Adipocyte (in vitro differentiated cells): Measurements from ENCODE around the gene MIDN.
A peak's percentile ranks its signal among the peaks of the same experiment; 100 is the strongest.

Experiments used
- DNase-seq: peaks from one replicate; pipeline ENCODE4 v3.0.0-alpha.2; 2015; ENCODE audit warnings: low read depth
- H3K27me3 ChIP-seq: replicated peaks from 2 replicates; pipeline ENCODE4 v1.7.0; 2013; ENCODE audit warnings: mild to moderate bottlenecking, low read length, moderate library complexity; ENCODE audit not compliant: control insufficient read depth, insufficient read depth
- H3K36me3 ChIP-seq: 2 replicates; pipeline ENCODE4 v1.7.0; 2013; ENCODE audit warnings: low read length, mild to moderate bottlenecking, moderate library complexity; ENCODE audit not compliant: control insufficient read depth, insufficient read depth, severe bottlenecking
- H3K4me1 ChIP-seq: 2 replicates; pipeline ENCODE4 v1.7.0; 2013; ENCODE audit warnings: mild to moderate bottlenecking, low read length, moderate library complexity; ENCODE audit not compliant: control insufficient read depth, insufficient read depth
- H3K4me3 ChIP-seq: 2 replicates; pipeline ENCODE4 v1.7.0; 2013; ENCODE audit warnings: mild to moderate bottlenecking, low read length, moderate library complexity
- H3K9ac ChIP-seq: 2 replicates; pipeline ENCODE4 v1.7.0; 2013; ENCODE audit warnings: mild to moderate bottlenecking, low read length, moderate library complexity
- H3K9me3 ChIP-seq: 2 replicates; pipeline ENCODE4 v1.7.0; 2013; ENCODE audit warnings: mild to moderate bottlenecking, low read length, moderate library complexity; ENCODE audit not compliant: control insufficient read depth

MIDN gene

DNA sequence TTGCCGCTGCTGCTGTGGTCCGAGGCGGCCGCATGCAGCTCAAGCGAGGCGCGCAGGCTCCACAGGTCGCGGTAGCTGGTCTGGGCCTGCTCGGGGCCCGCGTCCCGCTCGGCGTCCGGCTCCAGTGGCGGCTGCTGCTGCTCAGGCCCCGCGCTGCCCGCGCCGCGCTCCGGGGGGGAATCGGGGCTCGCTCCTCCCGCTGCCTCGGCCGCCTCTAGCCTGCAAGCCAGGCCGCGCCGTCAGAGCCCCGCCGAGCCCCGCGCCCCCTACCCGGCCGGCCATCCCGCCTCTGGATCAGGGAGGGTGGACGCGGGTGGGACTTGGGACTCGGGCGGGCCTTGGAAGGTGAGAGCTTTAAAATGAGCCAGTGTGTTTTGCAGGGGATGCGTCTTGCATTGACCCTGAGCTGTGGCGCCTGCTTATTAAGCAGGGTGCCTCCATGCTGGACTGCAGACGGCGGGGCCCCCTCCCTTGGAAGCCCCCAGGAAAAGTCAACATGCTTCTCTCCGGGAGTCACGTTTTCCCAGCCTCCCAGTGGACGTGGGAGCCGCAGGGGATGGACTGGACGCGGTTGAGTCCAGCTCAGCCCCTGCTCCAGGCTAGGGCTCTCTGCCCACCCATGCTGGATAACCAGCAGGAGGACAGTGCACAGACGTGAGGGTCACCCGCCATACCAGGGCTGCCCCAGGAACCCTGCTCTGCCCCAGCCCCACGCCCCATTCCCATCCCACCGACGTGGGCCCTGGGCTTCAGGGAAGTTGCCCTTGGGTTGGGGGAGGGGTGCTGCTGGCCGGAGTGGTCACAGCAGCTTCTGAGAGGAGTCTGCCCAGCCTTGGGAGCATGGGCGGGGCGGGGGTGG is 18.2 kb upstream of the MIDN start:
- H3K4me3 ChIP-seq: no peak overlapping the region
- DNase-seq: no peak
- H3K4me1 ChIP-seq: peaks cover 13% of the 10 kb centered on the region
- no peaks in the 10 kb centered on the region for H3K9me3 ChIP-seq
- no peaks in the 10 kb centered on the region for H3K27me3 ChIP-seq
- no peak overlapping the region for H3K9ac ChIP-seq
- H3K36me3 ChIP-seq: peaks cover 7% of the 10 kb centered on the region

DNA sequence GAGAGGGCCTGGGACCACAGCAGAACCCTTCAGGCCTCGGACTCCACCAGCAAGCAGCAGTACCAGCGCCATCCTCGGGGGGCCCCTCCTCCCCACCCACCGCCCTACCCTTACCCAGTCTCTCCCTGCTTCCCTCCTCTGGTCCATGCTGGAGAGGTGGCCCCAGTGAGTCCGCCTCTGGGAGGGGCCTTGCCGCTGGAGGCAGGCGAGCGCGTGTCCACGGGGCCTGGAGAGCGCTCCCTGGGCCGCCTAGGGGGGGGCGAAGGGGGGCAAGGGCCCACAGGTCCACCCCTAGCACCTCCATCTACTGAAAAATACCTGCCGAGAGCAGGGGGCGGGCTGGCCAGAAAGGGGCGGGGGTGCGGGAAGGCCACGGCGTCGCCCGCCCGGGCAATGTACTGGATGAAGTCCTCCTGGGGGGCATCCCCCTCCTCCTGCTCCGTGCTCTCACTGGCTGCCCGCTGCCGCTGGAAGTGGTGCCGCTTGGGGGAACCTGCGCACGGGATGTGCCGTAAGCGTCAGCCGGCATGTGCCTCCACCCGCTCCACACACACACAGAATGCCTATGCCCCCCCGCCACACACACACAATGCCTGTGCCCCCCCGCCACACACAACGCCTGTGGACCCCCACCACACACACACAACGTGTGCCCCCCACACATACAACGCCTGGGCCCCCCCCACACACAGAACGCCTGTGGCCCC is 17.4 kb upstream of the MIDN start:
- H3K9me3 ChIP-seq: no peaks in the 10 kb centered on the region
- H3K36me3 ChIP-seq: peaks cover 2% of the 10 kb centered on the region
- peaks cover 13% of the 10 kb centered on the region for H3K4me1 ChIP-seq
- no peak for DNase-seq
- no peak overlapping the region for H3K4me3 ChIP-seq
- no peaks in the 10 kb centered on the region for H3K27me3 ChIP-seq
- no peak overlapping the region for H3K9ac ChIP-seq

DNA sequence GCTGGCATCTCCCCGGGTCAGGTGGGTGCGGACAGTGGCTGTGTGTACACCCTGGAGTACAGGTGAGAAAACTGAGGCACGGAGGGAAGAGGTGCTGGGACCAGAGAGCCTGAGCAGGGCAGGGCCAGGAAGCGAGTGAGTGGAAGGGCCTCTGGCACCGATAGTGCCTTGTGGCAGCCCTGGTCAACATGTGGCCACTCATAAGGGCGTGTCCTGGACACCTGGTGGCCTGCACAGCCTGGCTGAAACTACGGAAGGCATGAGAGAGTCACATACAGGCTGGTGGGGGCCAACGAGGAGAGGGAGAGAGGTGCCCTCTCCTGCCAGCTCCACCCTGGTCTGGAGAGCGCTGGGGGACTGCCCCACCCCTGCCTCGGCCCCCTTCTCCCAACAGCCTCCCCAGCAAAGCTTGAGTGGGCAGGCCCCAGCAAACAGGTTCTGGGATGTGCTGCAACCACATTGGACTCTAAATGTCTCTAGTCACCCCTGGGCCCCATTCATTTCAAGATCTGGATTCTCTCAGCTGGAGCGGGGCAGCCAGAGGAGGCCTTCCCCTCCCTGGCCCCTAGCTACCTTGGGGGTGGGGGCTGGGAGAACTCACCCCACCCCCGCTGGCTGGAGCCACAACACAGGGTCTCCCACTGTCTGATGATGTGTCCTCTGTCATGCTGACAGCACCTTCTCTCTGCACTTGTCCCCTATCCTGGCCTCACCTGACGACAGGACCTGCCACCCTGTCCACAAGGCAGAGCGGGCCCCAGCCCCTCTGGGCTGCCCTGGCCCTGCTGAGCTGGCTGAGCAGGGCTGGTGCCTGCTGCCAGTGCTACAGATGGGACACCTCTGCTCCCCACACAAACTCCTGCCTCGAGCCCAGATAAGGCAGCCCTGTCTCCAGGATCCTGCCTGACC is 16.4 kb upstream of the MIDN start:
- Histone ChIP-seq H3K9me3 (no peaks in the 10 kb centered on the region), H3K27me3 (no peaks in the 10 kb centered on the region), H3K4me3 (no peak overlapping the region), H3K4me1 (peaks cover 13% of the 10 kb centered on the region), H3K9ac (peak overlapping the region; percentile 11), H3K36me3 (no peaks in the 10 kb centered on the region)
- DNase-seq: no peak

DNA sequence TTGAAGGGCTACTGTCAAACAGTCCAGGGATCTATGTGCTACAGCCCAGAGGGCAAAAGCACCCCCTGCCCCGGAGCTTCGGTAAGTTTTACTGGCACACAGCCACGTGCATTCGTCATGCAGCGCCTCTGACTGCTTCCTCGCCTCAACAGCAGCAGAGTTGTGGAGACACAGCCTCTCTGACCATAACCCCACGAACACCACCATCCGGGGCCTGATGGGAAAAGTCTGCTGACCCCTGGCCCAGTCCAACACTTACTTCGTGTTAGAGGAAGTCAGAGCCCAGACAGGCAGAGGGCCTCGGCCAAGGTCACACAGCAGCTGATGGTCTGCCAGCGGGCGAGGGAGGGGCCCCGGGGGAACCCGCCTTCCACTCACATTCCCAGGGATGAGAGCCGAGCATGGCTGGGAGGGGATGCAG is 15.7 kb upstream of the MIDN start:
- no peak for DNase-seq
- no peaks in the 10 kb centered on the region for H3K27me3 ChIP-seq
- H3K4me1 ChIP-seq: peaks cover 13% of the 10 kb centered on the region
- H3K36me3 ChIP-seq: no peaks in the 10 kb centered on the region
- H3K9me3 ChIP-seq: no peaks in the 10 kb centered on the region
- no peak overlapping the region for H3K4me3 ChIP-seq
- peak overlapping the region; percentile 22 for H3K9ac ChIP-seq

DNA sequence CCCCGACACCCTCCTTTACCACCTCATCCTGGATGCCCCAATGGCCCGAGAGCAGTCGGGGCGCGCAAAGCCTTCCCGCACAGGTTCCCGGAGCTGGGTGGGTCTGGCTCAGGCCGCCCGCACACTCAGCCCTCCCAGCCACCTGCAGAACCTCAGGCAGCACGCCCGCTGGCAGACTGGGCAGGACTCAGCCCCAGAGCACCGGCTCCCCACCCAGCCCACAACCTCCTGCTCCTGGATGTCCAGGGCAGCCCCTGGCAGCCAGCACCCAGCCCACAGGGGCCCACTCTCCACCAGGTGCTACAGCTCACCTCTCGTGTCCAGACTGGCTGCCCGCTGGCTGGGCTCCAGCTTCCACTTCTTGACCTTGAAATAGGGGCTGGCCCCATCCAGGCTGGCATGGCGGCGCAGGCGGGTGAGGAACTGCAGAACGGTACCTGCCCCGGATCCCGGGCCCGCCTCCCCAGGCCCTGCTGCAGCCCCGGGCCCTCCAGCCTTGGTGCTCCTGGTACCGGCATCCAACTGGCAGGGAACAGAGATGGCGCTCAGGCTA is 15.2 kb upstream of the MIDN start:
- peak overlapping the region; percentile 22 for H3K9ac ChIP-seq
- no peak overlapping the region for H3K4me3 ChIP-seq
- no peaks in the 10 kb centered on the region for H3K9me3 ChIP-seq
- H3K27me3 ChIP-seq: no peaks in the 10 kb centered on the region
- H3K36me3 ChIP-seq: no peaks in the 10 kb centered on the region
- peaks cover 13% of the 10 kb centered on the region for H3K4me1 ChIP-seq
- DNase-seq: no peak

DNA sequence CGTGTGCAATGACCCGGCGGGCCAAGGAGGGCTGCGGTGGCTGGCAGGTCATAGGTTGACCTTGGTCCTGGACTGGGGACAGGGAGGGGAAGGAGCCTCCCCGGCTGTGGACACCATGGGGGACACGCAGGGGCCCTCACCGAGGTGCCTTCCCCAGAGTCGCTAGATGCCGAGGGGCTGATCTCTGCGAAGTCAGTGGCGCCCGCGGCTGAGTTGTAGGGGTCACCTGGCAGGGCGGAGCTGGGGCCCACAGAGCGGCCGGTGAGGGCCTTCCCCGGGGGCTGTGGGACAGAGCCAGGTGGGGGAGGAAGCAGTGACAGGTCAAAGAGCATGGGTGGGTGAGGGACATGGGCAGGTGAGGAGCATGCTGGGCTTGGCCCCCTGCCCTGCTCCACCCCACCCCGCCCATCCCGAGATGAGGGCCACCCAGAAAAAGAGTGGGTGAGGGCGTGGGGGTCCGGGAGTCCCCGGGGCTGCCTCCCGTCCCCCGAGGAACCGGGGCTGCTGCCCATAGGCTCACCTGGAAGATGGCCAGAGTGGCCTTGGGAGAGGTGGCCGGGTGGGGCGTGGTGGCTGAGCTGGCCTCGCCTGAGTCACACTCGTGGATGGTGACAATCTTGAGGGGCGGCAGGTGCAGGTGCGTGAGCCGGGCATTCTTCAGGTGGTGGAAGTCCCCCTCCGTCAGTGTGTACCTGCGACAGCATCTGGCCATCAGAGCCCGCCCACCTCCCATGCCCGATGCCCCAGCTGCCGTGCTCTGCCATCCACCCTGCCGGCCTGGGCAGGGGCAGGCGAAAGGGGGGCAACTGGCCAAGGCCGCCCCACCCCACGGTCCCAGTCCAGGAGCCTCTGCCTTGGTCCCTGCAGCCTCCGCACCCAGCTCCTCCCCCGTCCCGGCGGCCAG is 14.1 kb upstream of the MIDN start:
- DNase-seq: no peak
- no peaks in the 10 kb centered on the region for H3K36me3 ChIP-seq

DNA sequence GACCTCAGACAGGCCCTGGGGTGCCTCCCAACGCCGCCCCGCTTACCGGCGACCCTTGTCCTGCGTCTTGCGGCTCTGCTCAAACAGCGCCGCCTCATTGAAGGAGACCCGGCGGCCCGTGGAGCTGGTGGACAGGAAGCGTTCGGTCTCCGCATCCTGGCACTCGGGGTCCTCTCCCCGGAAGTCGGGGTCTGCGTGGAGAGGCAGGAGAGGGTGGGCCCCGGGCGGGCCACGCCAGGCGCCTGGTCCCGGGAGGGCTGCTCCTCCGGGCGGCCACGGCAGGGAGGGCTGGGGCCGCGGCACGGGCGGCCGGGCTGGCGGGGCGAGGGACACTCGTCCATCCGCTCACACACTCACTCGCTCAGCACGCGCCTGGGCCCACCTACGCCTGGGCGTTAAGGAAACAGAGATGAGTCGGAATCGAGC is 13.4 kb upstream of the MIDN start:
- no peaks in the 10 kb centered on the region for H3K27me3 ChIP-seq
- no peak for DNase-seq
- H3K9ac ChIP-seq: no peak overlapping the region
- H3K36me3 ChIP-seq: no peaks in the 10 kb centered on the region
- H3K9me3 ChIP-seq: no peaks in the 10 kb centered on the region
- peaks cover 17% of the 10 kb centered on the region for H3K4me1 ChIP-seq
- no peak overlapping the region for H3K4me3 ChIP-seq

More for the DNA sequence above, 14.1 kb upstream of the MIDN start:
- Histone ChIP-seq H3K9ac (no peak overlapping the region), H3K9me3 (no peaks in the 10 kb centered on the region), H3K27me3 (no peaks in the 10 kb centered on the region), H3K4me3 (no peak overlapping the region), H3K4me1 (peaks cover 13% of the 10 kb centered on the region)

DNA sequence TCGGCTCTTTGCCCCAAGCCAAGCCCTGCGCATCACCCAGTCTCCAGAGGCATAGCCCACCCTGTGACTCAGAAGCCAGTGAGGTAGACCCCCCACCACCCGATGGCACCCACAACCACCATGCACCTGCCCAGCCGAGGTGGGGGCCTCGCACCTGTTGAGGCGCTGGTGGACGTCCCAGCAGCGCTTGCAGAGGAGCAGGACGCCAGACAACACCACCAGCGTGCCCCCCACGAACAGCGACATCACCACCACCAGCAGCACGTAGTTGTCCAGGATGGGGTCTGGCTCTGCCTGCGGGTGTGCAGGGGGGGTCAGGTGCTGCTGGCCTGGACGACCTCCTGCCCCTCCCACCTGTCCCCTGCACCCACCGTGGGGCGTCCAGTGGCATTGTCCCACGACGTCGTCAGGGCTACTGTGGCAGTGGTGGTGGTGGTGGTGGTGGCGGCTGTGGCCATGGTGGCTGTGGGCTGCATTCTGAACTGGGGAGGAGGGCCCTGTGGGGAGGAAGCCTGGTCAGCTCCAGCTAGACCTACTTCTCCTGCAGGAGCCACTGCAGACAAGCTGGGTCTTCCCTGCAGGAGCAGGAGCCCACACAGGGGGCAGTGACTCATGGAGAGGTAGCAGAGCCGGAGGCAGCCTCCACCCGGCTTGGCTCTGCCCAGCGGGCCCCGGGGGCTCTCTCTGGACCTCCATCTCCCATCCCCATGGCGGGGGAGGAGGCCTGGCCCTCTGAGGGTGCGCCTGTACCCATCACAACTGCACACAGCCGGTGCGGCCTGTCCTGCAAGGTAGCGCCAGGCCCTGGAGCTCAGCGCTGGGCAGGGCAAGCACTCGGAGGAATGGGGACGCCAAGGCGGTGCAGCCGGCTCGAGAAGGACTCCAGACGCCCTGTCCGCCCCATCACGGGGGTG is 12.5 kb upstream of the MIDN start:
- H3K9ac ChIP-seq: peak overlapping the region; percentile 25
- DNase-seq: no peak
- no peak overlapping the region for H3K4me3 ChIP-seq
- no peaks in the 10 kb centered on the region for H3K9me3 ChIP-seq
- H3K36me3 ChIP-seq: no peaks in the 10 kb centered on the region
- H3K27me3 ChIP-seq: no peaks in the 10 kb centered on the region
- H3K4me1 ChIP-seq: peaks cover 19% of the 10 kb centered on the region

DNA sequence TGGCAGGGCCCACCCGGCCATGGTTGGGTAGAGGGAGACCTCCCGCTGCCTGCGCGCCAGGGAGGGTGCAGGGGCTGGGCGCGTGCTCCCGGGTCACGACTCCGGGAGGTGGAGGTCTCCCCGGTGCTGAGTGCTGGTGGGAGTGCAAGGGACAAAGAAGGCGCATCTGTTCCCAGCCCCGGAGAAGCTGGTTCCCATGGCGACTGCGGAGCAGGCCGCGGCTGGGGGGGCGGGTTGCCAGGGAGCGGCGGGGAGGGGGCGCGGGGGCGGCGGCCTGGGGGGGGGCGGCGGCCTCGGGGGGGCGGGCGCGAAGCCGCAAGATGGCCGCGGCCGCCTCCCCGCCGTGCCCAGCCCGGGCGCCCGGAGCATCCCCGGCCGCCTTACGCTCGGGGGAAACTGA is 11.8 kb upstream of the MIDN start:
- no peaks in the 10 kb centered on the region for H3K9me3 ChIP-seq
- no peaks in the 10 kb centered on the region for H3K36me3 ChIP-seq
- H3K27me3 ChIP-seq: no peaks in the 10 kb centered on the region
- H3K4me3 ChIP-seq: peak overlapping the region; percentile 82
- no peak for DNase-seq
- H3K9ac ChIP-seq: peak overlapping the region; percentile 81
- H3K4me1 ChIP-seq: peaks cover 25% of the 10 kb centered on the region
